Sigmoid colon (tissue), 4 donors: ENCODE data around the gene KCNJ6.

Experiments used
- EP300 ChIP-seq, 4 donors: sonication (generic); formaldehyde crosslinking; IDR thresholded peaks; one replicate each; pipeline ENCODE4 v1.6.1; 2017; ENCODE audit warnings: antibody characterized with exemption in 4 of 4
- POLR2A ChIP-seq, 2 donors: fragments of 450-650 bp; IDR thresholded peaks; one replicate each; pipeline ENCODE4 v1.6.1; 2016; ENCODE audit warnings: antibody characterized with exemption in 2 of 2, mild to moderate bottlenecking in 2 of 2, moderate library complexity in 2 of 2
- POLR2AphosphoS5 ChIP-seq, 4 donors: sonication (generic); formaldehyde crosslinking; IDR thresholded peaks; one replicate each; pipeline ENCODE4 v1.6.1; 2017; ENCODE audit warnings: antibody characterized with exemption in 4 of 4
- TF ChIP-seq, protein P1 (sequence below), 4 experiments: fragments of 450-650 bp in 3 of 4; fragments of 200-600 bp in 1 of 4; IDR thresholded peaks; one replicate each; pipeline ENCODE4 v1.5.1; 2016 to 2019; ENCODE audit warnings: antibody characterized with exemption in 4 of 4, mild to moderate bottlenecking in 3 of 4, moderate library complexity in 2 of 4

DNA sequence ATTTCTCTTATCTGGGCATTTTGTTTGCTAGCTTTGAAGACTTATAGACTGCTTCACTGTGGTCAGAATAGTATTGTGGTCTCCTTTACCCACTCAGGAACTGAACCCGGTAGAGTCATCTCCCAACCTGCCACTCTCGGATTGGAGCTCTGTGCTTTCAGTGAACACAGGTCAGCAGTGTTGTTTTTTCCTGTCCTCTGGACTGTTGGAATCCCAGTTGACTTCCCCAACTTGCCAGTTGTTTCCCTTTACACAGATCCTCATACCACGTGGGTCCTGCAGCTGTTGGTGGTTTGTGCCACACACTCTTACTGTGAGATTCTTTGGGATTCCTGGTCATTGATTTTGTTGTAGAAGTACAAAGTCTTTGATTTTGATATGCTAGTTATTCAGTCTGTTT lies 335.6 kb downstream of the KCNJ6 start:
- no peak for TF ChIP-seq POLR2A (IDR thresholded peaks at IDR 0.05)
- TF ChIP-seq, protein P1, sequence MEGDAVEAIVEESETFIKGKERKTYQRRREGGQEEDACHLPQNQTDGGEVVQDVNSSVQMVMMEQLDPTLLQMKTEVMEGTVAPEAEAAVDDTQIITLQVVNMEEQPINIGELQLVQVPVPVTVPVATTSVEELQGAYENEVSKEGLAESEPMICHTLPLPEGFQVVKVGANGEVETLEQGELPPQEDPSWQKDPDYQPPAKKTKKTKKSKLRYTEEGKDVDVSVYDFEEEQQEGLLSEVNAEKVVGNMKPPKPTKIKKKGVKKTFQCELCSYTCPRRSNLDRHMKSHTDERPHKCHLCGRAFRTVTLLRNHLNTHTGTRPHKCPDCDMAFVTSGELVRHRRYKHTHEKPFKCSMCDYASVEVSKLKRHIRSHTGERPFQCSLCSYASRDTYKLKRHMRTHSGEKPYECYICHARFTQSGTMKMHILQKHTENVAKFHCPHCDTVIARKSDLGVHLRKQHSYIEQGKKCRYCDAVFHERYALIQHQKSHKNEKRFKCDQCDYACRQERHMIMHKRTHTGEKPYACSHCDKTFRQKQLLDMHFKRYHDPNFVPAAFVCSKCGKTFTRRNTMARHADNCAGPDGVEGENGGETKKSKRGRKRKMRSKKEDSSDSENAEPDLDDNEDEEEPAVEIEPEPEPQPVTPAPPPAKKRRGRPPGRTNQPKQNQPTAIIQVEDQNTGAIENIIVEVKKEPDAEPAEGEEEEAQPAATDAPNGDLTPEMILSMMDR (IDR thresholded peaks at IDR 0.05): no peak
- no peak for TF ChIP-seq EP300 (IDR thresholded peaks at IDR 0.05)
- no peak for TF ChIP-seq POLR2AphosphoS5 (IDR thresholded peaks at IDR 0.05)
